ENCODE data around the gene WDR20. TPM values are rescaled to one million over a fixed set of nuclear protein-coding genes. Genes with fewer than 3 reads are reported as not detected.

The WDR20 gene
- total and polyA plus RNA-seq, 10 of the 15 experiments (the other 5 are each of a cell fraction or from before 2014, with no cell fraction given), result 9.1 to 25.9 (median 18.4) TPM

DNA sequence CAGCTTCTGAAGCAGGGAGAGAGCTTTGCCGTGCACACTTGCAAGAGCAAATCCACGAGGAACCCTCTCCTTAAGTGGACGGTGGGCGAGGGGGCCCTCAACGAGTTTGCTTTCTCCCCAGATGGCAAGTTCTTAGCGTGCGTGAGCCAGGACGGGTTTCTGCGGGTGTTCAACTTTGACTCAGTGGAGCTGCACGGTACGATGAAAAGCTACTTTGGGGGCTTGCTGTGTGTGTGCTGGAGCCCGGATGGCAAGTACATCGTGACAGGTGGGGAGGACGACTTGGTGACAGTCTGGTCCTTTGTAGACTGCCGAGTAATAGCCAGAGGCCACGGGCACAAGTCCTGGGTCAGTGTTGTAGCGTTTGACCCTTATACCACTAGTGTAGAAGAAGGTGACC, 69.0 kb downstream of the WDR20 start:
- POLR2A ChIA-PET, result no interaction called here

More for the DNA sequence above, 69.0 kb downstream of the WDR20 start:
- BruUV-seq (replicated peaks), result no TSS peak
- Histone ChIP-seq H2AFZ (ENCODE audit: control insufficient read depth, low read depth, low read length) (no peak overlapping the region), H3K9ac (ENCODE audit: control insufficient read depth, insufficient read depth, low read length) (no peak overlapping the region), H3K27ac (ENCODE audit: control insufficient read depth, insufficient read depth) (no peak overlapping the region), H4K20me1 (ENCODE audit: control insufficient read depth, insufficient read depth) (no peaks in the 10 kb centered on the region), H3K36me3 (ENCODE audit: control insufficient read depth in 2 of 2, insufficient read depth in 2 of 2, low read length in 1 of 2) (peaks cover 18 to 20% of the 10 kb centered on the region in 2 experiments), H3K79me2 (ENCODE audit: control insufficient read depth, insufficient read depth, low read length) (no peaks in the 10 kb centered on the region), H3K4me1 (ENCODE audit: control insufficient read depth, insufficient read depth, low read length) (no peaks in the 10 kb centered on the region), H3K9me3 (replicated peaks; ENCODE audit: control insufficient read depth, insufficient read depth, low read length) (no peaks in the 10 kb centered on the region), H3K27me3 (replicated peaks in 1 of 2; ENCODE audit: control insufficient read depth in 2 of 2, insufficient read depth in 2 of 2, low read length in 1 of 2) (no peaks in the 10 kb centered on the region), H3K4me2 (ENCODE audit: control insufficient read depth, insufficient read depth) (no peak overlapping the region), H3K4me3 (no peak overlapping the region)
- DNase-seq (ENCODE audit: low read depth, low spot score) (no peak), FAIRE-seq (no peak), ATAC-seq (no peak)
- in situ Hi-C loops (cut with MboI) (no loop called here), intact Hi-C loops (cut with micrococcal nuclease; ENCODE audit: unreplicated experiment) (no loop called here)
- CTCF ChIA-PET, result no interaction called here
- WGBS (ENCODE audit: insufficient coverage, insufficient replicate concordance, low lambda C conversion rate, missing lambda C conversion rate), result 95% methylated on average over 17 of the region's 17 CpGs
- TF ChIP-seq SMAD1 (IDR thresholded peaks at IDR 0.05; ENCODE audit: low read depth, partially characterized antibody) (no peak), YY1 (IDR thresholded peaks at IDR 0.05; ENCODE audit: low read depth, low read length) (no peak), GABPA (IDR thresholded peaks at IDR 0.05; ENCODE audit: low read depth) (no peak), RFX5 (IDR thresholded peaks at IDR 0.05; ENCODE audit: low read depth, low read length) (no peak), HDAC2 (IDR thresholded peaks at IDR 0.05) (no peak), RAD21 (IDR thresholded peaks at IDR 0.05; ENCODE audit: insufficient read depth, low read depth, low read length) (no peak), WRNIP1 (IDR thresholded peaks at IDR 0.05; ENCODE audit: borderline replicate concordance, low read depth, low read length) (no peak), ZNF217 (IDR thresholded peaks at IDR 0.05) (no peak), PAX8 (IDR thresholded peaks at IDR 0.05) (no peak), STAT1 (conservative IDR thresholded peaks at IDR 0.05) (no peak)
- TF ChIP-seq, protein P1, sequence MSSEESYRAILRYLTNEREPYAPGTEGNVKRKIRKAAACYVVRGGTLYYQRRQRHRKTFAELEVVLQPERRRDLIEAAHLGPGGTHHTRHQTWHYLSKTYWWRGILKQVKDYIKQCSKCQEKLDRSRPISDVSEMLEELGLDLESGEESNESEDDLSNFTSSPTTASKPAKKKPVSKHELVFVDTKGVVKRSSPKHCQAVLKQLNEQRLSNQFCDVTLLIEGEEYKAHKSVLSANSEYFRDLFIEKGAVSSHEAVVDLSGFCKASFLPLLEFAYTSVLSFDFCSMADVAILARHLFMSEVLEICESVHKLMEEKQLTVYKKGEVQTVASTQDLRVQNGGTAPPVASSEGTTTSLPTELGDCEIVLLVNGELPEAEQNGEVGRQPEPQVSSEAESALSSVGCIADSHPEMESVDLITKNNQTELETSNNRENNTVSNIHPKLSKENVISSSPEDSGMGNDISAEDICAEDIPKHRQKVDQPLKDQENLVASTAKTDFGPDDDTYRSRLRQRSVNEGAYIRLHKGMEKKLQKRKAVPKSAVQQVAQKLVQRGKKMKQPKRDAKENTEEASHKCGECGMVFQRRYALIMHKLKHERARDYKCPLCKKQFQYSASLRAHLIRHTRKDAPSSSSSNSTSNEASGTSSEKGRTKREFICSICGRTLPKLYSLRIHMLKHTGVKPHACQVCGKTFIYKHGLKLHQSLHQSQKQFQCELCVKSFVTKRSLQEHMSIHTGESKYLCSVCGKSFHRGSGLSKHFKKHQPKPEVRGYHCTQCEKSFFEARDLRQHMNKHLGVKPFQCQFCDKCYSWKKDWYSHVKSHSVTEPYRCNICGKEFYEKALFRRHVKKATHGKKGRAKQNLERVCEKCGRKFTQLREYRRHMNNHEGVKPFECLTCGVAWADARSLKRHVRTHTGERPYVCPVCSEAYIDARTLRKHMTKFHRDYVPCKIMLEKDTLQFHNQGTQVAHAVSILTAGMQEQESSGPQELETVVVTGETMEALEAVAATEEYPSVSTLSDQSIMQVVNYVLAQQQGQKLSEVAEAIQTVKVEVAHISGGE (CRISPR knock-in tag; IDR thresholded peaks at IDR 0.05), result no peak
- TF ChIP-seq, protein P2, sequence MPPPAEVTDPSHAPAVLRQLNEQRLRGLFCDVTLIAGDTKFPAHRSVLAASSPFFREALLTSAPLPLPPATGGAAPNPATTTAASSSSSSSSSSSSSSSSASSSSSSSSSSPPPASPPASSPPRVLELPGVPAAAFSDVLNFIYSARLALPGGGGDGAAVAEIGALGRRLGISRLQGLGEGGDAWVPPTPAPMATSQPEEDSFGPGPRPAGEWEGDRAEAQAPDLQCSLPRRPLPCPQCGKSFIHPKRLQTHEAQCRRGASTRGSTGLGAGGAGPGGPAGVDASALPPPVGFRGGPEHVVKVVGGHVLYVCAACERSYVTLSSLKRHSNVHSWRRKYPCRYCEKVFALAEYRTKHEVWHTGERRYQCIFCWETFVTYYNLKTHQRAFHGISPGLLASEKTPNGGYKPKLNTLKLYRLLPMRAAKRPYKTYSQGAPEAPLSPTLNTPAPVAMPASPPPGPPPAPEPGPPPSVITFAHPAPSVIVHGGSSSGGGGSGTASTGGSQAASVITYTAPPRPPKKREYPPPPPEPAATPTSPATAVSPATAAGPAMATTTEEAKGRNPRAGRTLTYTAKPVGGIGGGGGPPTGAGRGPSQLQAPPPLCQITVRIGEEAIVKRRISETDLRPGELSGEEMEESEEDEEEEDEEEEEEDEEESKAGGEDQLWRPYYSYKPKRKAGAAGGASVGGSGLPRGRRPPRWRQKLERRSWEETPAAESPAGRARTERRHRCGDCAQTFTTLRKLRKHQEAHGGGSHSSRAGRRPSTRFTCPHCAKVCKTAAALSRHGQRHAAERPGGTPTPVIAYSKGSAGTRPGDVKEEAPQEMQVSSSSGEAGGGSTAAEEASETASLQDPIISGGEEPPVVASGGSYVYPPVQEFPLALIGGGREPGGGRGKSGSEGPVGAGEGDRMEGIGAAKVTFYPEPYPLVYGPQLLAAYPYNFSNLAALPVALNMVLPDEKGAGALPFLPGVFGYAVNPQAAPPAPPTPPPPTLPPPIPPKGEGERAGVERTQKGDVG (CRISPR knock-in tag; IDR thresholded peaks at IDR 0.05), result no peak
- TF ChIP-seq, protein P3, sequence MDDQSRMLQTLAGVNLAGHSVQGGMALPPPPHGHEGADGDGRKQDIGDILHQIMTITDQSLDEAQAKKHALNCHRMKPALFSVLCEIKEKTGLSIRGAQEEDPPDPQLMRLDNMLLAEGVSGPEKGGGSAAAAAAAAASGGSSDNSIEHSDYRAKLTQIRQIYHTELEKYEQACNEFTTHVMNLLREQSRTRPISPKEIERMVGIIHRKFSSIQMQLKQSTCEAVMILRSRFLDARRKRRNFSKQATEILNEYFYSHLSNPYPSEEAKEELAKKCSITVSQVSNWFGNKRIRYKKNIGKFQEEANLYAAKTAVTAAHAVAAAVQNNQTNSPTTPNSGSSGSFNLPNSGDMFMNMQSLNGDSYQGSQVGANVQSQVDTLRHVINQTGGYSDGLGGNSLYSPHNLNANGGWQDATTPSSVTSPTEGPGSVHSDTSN (IDR thresholded peaks at IDR 0.05; ENCODE audit: insufficient replicate concordance, low read depth, low read length), result no peak
- TF ChIP-seq, protein P4, sequence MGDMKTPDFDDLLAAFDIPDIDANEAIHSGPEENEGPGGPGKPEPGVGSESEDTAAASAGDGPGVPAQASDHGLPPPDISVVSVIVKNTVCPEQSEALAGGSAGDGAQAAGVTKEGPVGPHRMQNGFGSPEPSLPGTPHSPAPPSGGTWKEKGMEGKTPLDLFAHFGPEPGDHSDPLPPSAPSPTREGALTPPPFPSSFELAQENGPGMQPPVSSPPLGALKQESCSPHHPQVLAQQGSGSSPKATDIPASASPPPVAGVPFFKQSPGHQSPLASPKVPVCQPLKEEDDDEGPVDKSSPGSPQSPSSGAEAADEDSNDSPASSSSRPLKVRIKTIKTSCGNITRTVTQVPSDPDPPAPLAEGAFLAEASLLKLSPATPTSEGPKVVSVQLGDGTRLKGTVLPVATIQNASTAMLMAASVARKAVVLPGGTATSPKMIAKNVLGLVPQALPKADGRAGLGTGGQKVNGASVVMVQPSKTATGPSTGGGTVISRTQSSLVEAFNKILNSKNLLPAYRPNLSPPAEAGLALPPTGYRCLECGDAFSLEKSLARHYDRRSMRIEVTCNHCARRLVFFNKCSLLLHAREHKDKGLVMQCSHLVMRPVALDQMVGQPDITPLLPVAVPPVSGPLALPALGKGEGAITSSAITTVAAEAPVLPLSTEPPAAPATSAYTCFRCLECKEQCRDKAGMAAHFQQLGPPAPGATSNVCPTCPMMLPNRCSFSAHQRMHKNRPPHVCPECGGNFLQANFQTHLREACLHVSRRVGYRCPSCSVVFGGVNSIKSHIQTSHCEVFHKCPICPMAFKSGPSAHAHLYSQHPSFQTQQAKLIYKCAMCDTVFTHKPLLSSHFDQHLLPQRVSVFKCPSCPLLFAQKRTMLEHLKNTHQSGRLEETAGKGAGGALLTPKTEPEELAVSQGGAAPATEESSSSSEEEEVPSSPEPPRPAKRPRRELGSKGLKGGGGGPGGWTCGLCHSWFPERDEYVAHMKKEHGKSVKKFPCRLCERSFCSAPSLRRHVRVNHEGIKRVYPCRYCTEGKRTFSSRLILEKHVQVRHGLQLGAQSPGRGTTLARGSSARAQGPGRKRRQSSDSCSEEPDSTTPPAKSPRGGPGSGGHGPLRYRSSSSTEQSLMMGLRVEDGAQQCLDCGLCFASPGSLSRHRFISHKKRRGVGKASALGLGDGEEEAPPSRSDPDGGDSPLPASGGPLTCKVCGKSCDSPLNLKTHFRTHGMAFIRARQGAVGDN (IDR thresholded peaks at IDR 0.05), result no peak
- RAD21 ChIA-PET (ENCODE audit: unreplicated experiment), result no interaction called here
- SMC1A ChIA-PET (ENCODE audit: uncharacterized antibody, unreplicated experiment), result no interaction called here

Data from GM12878 (cell line).